Esophagus mucosa (tissue), 1 donor: ENCODE data around the gene POLG. TPM values are rescaled to one million over a fixed set of nuclear protein-coding genes. Genes with fewer than 3 reads are reported as not detected.
"Not testable (repeated sequence)": the region's sequence is repeated elsewhere in the genome, so short reads cannot be mapped to it uniquely, and the experiment has no call there.

Source experiments
- ATAC-seq: fragments of 200-7000 bp; cut with Tn5 transposase; one replicate; pipeline ENCODE4 v1.9.1; 2020
- total RNA-seq: library from RNA; stranded (reverse); gene quantifications from one replicate; pipeline ENCODE4 v1.2.4, GENCODE V29; 2023
- donor health status: DM: yes; HTN: yes; CAD: no.

Gene POLG
- total RNA-seq, 1 donor from 2014 or later = 34.6 TPM

- no peak for ATAC-seq
Observed at GRCh38 chr15:89278307-89278706, 56.3 kb downstream of the POLG start.

- ATAC-seq = not testable (repeated sequence)
Observed at GRCh38 chr15:89277281-89277680, 57.3 kb downstream of the POLG start.

Other genes starting within 250 kb of the POLG start
- 49.1 TPM for gene ABHD2, start 246.4 kb downstream of the POLG start, total RNA-seq
- gene RLBP1, start 113.2 kb downstream of the POLG start, total RNA-seq = not detected
- gene FANCI, start 90.8 kb downstream of the POLG start, total RNA-seq = 24.4 TPM
- 4,298 TPM for gene RHCG, start 161.8 kb upstream of the POLG start, total RNA-seq
- gene TICRR, start 240.6 kb upstream of the POLG start, total RNA-seq = 17.0 TPM